Measurements from ENCODE around the gene EHF.

DNA sequence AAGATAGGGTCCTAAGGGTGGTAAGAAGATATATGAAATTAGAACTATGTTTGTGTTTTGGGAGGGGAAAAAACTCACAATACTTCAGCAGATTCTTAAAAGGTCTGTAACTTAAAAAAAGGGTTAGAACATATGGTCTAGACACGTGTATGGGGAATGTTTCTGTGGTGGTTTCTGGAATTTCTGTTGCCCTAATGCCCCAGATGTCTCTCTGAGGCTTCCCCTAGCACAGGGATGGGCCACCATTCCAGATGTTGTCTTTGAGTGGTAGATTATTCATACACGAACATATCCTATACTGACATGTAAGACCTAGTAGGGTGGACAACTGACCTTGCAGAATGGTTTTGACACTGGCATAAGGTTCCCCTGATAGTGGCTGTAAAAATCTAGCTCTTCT lies 26.2 kb downstream of the EHF start:
- TF ChIP-seq CTCF (IDR thresholded peaks at IDR 0.05) (no peak), POLR2A (IDR thresholded peaks at IDR 0.05) (no peak), EP300 (IDR thresholded peaks at IDR 0.05) (no peak), POLR2AphosphoS5 (IDR thresholded peaks at IDR 0.05) (no peak)

Data from stomach (tissue), 4 donors.